ENCODE data around the gene SULF2.

DNA sequence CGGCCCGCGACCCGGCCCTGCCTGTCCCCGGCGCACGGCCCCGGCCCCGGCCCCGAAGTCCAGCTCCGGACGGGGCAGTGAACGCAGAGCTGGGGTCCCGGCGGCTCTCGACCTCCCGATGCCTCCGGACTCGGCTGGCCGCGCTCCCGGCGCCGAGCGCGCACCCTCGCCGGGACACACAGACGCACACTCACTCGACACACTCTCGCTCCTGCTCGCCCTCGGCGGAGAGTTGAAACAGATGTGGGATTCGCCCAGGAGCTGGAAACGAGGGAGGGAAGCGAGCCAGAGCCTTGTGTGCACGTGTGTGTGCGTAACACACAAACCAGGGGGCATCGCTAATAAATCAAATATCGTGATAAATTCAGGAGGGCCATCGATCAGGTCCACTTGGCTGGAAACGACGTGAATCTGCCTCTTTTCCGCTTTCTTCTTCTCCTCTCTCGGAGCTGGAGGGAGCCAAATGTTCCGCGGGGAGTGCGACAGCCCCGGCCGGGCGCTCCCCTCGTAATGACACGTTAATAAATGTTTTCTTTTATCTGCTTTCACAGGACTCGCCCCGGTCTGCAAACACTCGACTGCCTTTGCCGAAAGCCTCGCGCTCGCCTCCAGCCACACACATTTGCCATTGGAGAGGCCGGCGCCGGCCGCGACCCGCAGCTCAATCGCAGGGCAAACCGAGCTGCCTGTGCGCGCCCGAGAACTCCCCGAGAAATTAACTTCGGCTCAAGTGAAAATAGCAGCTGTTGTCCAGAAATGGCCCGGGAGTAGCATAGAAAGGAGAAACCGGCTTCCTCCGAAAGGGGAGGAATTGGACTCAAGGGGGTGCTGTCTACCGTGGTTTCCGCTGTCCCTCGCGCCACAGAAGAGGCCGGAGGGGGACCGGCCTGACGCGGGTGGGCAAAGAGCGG, 828 bp upstream of the SULF2 start:
- TF ChIP-seq, protein P1, sequence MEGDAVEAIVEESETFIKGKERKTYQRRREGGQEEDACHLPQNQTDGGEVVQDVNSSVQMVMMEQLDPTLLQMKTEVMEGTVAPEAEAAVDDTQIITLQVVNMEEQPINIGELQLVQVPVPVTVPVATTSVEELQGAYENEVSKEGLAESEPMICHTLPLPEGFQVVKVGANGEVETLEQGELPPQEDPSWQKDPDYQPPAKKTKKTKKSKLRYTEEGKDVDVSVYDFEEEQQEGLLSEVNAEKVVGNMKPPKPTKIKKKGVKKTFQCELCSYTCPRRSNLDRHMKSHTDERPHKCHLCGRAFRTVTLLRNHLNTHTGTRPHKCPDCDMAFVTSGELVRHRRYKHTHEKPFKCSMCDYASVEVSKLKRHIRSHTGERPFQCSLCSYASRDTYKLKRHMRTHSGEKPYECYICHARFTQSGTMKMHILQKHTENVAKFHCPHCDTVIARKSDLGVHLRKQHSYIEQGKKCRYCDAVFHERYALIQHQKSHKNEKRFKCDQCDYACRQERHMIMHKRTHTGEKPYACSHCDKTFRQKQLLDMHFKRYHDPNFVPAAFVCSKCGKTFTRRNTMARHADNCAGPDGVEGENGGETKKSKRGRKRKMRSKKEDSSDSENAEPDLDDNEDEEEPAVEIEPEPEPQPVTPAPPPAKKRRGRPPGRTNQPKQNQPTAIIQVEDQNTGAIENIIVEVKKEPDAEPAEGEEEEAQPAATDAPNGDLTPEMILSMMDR (conservative IDR thresholded peaks at IDR 0.05): peak; percentile 78
- no peak for TF ChIP-seq ZFX (IDR thresholded peaks at IDR 0.05)
